Stomach (tissue), 4 donors: ENCODE data around the gene PCNX1.

Source experiments
- EP300 ChIP-seq: sonication (generic); formaldehyde crosslinking; IDR thresholded peaks from one replicate; pipeline ENCODE4 v1.6.1; 2017; ENCODE audit warnings: antibody characterized with exemption
- POLR2A ChIP-seq, 4 donors: fragments of 450-650 bp; IDR thresholded peaks; one replicate each; pipeline ENCODE4 v1.6.1; 2016; ENCODE audit warnings: antibody characterized with exemption in 4 of 4, control low read depth in 2 of 4, mild to moderate bottlenecking in 1 of 4, moderate library complexity in 1 of 4
- TF ChIP-seq, protein P1 (sequence below), 7 experiments: fragments of 450-650 bp in 4 of 7; fragments of 200-600 bp in 3 of 7; sonication (generic) in 3 of 7; IDR thresholded peaks; one replicate each; pipeline ENCODE4 v1.5.1; 2016 to 2019; ENCODE audit warnings: antibody characterized with exemption in 7 of 7, control low read depth in 2 of 7, mild to moderate bottlenecking in 1 of 7

DNA sequence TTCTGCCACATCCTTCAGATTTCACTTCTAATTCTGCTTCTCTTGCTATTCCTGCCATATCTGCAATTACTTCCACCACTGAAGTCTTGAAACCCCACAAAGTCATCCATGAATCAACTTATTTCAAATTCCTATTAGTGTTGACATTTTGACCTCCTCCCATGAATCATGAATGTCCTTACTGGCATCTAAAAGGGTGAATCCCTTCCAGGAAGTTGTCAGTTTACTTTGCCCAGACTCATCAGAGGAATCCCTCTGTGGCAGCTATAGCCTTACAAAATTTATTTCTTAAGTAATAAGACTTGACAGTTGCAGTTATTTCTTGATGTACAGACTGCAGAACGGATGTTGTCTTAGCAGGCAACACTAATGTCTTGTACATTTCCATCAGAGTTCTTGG lies 162.9 kb downstream of the PCNX1 start:
- TF ChIP-seq, protein P1, sequence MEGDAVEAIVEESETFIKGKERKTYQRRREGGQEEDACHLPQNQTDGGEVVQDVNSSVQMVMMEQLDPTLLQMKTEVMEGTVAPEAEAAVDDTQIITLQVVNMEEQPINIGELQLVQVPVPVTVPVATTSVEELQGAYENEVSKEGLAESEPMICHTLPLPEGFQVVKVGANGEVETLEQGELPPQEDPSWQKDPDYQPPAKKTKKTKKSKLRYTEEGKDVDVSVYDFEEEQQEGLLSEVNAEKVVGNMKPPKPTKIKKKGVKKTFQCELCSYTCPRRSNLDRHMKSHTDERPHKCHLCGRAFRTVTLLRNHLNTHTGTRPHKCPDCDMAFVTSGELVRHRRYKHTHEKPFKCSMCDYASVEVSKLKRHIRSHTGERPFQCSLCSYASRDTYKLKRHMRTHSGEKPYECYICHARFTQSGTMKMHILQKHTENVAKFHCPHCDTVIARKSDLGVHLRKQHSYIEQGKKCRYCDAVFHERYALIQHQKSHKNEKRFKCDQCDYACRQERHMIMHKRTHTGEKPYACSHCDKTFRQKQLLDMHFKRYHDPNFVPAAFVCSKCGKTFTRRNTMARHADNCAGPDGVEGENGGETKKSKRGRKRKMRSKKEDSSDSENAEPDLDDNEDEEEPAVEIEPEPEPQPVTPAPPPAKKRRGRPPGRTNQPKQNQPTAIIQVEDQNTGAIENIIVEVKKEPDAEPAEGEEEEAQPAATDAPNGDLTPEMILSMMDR (IDR thresholded peaks at IDR 0.05) = no peak
- no peak for TF ChIP-seq POLR2A (IDR thresholded peaks at IDR 0.05)
- no peak for TF ChIP-seq EP300
